Brain microvascular endothelial cell (primary cell): ENCODE results near the gene CLDN2.

Source experiments
- DNase-seq: peaks from one replicate; pipeline ENCODE4 v3.0.0-alpha.2; 2020
- H3K27ac ChIP-seq: fragments of 250-450 bp; sonication (Bioruptor Pico); 2 replicates; pipeline ENCODE4 v1.5.1; 2020; ENCODE audit warnings: mild to moderate bottlenecking, moderate library complexity
- H3K27me3 ChIP-seq: fragments of 250-450 bp; sonication (Bioruptor Pico); replicated peaks from 2 replicates; pipeline ENCODE4 v1.5.1; 2020; ENCODE audit warnings: mild to moderate bottlenecking
- H3K36me3 ChIP-seq: fragments of 250-450 bp; sonication (Bioruptor Pico); replicated peaks from 2 replicates; pipeline ENCODE4 v1.5.1; 2020; ENCODE audit warnings: mild to moderate bottlenecking
- H3K4me3 ChIP-seq: 2 replicates; pipeline ENCODE4 v1.5.1; 2011; ENCODE audit warnings: low read depth, mild to moderate bottlenecking, control low read depth, low read length, moderate library complexity
- CTCF ChIP-seq: IDR thresholded peaks from 2 replicates; pipeline ENCODE4 v1.5.1; 2011; ENCODE audit warnings: low read depth, mild to moderate bottlenecking, moderate library complexity, low read length, control low read depth, inconsistent platforms; ENCODE audit errors: missing control alignments
- in situ Hi-C: cut with HindIII; loops from 2 replicates; pipeline ENCODE4 v1.10.0; 2017; ENCODE audit warnings: low sequenced_read_pairs, low pct_ligation_motif_present

The CLDN2 gene

DNA sequence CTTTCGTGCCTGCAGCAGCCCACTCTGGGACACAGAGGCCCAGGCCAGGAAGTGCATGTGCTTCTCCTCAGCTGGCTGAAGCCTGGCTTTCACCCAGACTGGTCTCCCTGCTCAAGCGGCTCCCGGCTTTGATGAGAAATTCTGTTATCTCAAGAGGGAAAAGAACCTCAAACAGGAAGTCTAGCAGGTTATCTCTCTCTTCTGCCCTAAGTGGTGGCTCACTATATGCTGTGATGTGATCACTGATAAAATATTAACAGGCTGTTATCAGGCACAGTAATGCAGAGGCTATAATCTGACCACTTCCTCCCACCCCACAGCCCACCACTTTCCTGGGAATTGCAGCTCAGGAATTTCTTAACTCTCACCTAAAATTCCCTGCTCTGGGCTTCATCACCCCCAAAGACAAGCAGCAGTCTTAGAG, 13.3 kb downstream of the CLDN2 start:
- H3K36me3 ChIP-seq, result no peaks in the 10 kb centered on the region
- no peak overlapping the region for H3K27ac ChIP-seq
- in situ Hi-C loops, result no loop called here
- H3K4me3 ChIP-seq, result no peak overlapping the region
- DNase-seq, result peak; percentile 29
- no peaks in the 10 kb centered on the region for H3K27me3 ChIP-seq
- TF ChIP-seq CTCF, result no peak

DNA sequence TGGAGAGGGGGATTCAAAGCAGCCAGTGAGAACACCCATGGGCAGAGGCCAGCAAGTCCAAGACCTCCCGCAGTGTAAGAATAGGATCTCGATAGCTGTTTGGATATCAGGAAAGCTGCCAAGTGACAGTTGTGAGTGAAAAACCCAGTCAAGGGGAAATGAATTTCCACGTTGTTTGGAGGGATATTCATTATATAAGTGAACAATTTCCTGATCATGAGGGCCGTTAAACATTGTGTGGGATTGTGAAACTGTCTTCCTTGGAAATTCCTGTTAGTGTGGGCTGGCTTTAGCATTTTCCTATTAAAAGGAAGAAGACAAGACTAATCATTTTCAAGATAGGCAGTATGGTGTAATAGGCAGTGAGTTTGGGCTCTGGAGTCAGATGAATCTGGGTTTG, 15.0 kb downstream of the CLDN2 start:
- no peaks in the 10 kb centered on the region for H3K27me3 ChIP-seq
- in situ Hi-C loops, result no loop called here
- no peak for DNase-seq
- no peaks in the 10 kb centered on the region for H3K36me3 ChIP-seq
- H3K27ac ChIP-seq, result no peak overlapping the region
- no peak overlapping the region for H3K4me3 ChIP-seq
- TF ChIP-seq CTCF, result no peak

DNA sequence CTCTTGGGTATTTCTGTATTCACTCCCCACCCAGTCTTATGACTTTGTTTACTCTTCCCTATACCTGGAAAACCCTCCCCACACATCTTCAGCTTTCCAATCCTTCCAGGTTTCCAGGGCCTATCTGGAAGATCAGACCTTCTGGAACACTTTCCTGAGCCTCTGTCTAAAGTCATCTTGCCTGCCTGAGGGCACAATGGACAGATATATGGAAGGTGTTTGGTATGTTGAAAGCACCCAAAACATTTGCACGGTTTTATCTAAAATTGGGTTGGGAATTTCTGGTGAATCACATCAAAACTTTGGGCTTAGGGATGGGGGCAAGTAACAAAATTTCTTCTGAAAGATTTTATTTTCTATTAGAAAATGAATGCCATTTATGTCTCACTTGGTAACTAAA, 16.0 kb downstream of the CLDN2 start:
- no peak for TF ChIP-seq CTCF
- Histone ChIP-seq H3K27ac (no peak overlapping the region), H3K4me3 (no peak overlapping the region), H3K36me3 (no peaks in the 10 kb centered on the region), H3K27me3 (no peaks in the 10 kb centered on the region)
- in situ Hi-C loops, result no loop called here
- DNase-seq, result no peak

GRCh38 chrX:106939566-106939965, 19.4 kb downstream of the CLDN2 start:
- no peaks in the 10 kb centered on the region for H3K36me3 ChIP-seq
- DNase-seq, result no peak
- H3K4me3 ChIP-seq, result no peak overlapping the region
- no peak for TF ChIP-seq CTCF
- in situ Hi-C loops, result no loop called here
- no peaks in the 10 kb centered on the region for H3K27me3 ChIP-seq
- no peak overlapping the region for H3K27ac ChIP-seq

DNA sequence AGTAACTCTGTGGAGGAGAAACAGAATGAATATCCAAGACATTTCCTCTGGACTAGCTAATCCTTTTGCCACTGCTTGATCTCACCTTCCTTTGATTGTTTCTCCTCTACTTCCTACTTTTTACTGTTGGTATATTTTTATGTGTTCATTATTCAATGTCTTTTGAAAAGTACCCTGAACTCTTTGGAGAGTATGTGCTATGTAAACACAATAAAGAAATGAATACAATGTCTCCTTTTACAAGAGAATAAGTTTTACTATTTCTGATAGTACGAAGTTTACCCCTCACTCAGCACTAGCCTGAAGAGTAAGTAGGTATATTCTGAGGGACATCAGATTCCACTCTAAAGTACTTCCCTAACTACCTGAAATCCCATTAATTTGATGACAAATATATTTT, 19.9 kb downstream of the CLDN2 start:
- no peak overlapping the region for H3K4me3 ChIP-seq
- no peaks in the 10 kb centered on the region for H3K36me3 ChIP-seq
- no peak overlapping the region for H3K27ac ChIP-seq
- in situ Hi-C loops, result no loop called here
- TF ChIP-seq CTCF, result no peak
- no peaks in the 10 kb centered on the region for H3K27me3 ChIP-seq
- no peak for DNase-seq

DNA sequence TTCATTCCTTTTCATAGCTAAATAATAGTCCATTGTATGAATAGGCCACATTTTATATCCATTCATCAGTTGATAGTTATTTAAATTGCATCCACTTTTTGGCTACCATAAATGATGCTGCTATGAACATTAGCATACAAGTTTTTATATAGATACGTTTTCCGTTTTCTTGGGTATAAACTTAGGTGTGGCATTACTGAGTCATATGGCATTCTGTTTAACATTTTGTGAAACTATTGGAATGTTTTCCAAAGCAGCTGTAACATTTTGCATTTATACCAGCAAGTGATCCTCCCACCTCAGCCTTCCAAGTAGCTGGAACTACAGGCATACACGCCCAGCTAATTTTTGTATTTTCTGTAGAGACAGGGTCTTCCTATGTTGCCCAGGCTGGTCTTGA, 26.3 kb downstream of the CLDN2 start:
- no peak for DNase-seq
- TF ChIP-seq CTCF, result no peak
- Histone ChIP-seq H3K4me3 (no peak overlapping the region), H3K27me3 (no peaks in the 10 kb centered on the region), H3K27ac (no peak overlapping the region), H3K36me3 (no peaks in the 10 kb centered on the region)
- in situ Hi-C loops, result no loop called here
